ENCODE results near the gene ABCC4.

The ABCC4 gene

DNA sequence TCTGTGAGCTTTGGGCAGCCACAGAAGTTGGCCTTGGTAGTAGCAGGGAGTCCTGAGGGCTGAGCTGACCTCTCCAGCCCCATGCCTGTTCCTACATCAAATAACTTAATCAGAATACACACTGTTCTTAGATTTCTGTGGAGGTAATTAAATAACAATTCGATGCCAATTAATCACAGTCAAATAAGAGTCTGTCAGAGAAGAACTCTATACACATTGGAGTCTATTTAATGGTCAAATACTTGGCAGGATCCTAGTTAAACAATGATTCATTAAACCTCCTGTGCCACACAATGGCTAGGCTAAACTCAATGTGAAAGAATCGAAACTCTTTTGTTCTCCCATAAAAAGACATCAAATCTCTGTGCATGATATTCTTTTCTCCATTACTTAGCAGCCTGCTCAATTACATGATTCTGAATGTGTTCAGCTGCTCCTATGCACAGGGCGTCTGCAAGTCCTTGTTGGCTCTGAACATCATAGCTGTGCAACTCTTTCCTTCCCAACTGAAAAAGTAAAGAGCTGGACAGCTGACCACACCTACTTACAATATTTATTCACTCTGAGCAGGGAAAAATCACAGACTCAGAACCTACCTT, 173.1 kb downstream of the ABCC4 start:
- TF ChIP-seq, protein P1, sequence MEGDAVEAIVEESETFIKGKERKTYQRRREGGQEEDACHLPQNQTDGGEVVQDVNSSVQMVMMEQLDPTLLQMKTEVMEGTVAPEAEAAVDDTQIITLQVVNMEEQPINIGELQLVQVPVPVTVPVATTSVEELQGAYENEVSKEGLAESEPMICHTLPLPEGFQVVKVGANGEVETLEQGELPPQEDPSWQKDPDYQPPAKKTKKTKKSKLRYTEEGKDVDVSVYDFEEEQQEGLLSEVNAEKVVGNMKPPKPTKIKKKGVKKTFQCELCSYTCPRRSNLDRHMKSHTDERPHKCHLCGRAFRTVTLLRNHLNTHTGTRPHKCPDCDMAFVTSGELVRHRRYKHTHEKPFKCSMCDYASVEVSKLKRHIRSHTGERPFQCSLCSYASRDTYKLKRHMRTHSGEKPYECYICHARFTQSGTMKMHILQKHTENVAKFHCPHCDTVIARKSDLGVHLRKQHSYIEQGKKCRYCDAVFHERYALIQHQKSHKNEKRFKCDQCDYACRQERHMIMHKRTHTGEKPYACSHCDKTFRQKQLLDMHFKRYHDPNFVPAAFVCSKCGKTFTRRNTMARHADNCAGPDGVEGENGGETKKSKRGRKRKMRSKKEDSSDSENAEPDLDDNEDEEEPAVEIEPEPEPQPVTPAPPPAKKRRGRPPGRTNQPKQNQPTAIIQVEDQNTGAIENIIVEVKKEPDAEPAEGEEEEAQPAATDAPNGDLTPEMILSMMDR (IDR thresholded peaks at IDR 0.05; ENCODE audit: borderline replicate concordance, insufficient read depth, low read depth, low read length), result no peak

DNA sequence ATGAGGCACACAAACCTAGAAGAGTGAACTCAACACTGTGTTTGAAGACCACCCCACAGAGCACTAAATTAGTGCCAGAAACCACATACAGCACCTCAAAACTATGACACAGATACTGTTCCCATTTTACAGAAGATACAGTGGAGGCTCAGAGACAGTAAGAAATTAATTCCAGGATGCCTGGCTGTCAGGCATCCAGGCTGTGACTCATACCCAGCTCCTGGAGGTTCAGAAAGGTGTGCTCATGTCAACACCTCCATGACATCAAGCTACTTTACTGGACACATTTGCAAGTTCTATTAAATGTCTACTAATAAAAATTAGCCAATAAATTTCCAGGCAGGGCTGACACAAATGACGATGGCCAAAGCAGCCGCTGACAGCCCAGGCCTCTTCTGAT, 176.3 kb downstream of the ABCC4 start:
- TF ChIP-seq, protein P1 (IDR thresholded peaks at IDR 0.05; ENCODE audit: borderline replicate concordance, insufficient read depth, low read depth, low read length), result no peak
- no peak overlapping the region for H3K4me3 ChIP-seq (ENCODE audit: low read depth, low read length)

More for the DNA sequence above, 173.1 kb downstream of the ABCC4 start:
- H3K4me3 ChIP-seq (ENCODE audit: low read depth, low read length), result no peak overlapping the region

DNA sequence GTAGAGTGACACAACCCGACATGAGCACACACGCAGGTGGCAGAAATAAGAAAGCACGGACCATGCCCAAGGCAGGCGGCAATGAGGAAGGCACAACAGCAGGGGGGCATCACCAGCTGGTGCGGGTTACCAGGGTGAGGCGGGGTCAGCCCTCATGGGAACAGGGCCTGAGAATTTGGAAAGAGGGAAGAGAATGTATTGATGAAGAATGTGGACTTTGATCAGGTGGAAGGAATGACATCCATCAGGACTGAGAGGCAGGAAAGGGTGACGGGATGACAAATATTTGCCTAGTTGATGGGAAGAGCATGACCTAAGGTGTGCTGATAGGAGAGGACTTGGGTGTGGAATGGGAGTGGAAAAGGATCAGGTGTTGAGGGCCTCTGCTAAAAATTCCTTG, 177.5 kb downstream of the ABCC4 start:
- no peak overlapping the region for H3K4me3 ChIP-seq (ENCODE audit: low read depth, low read length)
- TF ChIP-seq, protein P1 (IDR thresholded peaks at IDR 0.05; ENCODE audit: borderline replicate concordance, insufficient read depth, low read depth, low read length), result no peak

DNA sequence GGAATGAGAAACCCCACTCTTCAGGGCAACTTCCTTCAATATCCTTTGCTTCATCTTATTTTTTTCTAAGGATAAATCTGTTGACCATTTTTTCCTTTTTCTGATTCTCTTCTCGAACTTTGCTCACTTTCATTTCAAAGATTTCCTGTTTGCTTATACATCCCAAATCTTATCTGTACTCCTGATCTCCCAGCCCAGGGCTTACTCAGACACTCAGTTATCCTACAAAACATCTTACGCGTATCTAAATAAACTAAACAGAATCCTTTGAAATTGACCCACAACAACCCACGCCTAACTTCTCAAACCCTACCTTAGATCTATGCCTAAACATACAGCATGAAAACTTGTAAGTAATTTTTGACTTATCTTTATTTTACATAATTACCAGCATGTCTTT, 179.2 kb downstream of the ABCC4 start:
- TF ChIP-seq, protein P1 (IDR thresholded peaks at IDR 0.05; ENCODE audit: borderline replicate concordance, insufficient read depth, low read depth, low read length), result no peak
- H3K4me3 ChIP-seq (ENCODE audit: low read depth, low read length), result no peak overlapping the region

DNA sequence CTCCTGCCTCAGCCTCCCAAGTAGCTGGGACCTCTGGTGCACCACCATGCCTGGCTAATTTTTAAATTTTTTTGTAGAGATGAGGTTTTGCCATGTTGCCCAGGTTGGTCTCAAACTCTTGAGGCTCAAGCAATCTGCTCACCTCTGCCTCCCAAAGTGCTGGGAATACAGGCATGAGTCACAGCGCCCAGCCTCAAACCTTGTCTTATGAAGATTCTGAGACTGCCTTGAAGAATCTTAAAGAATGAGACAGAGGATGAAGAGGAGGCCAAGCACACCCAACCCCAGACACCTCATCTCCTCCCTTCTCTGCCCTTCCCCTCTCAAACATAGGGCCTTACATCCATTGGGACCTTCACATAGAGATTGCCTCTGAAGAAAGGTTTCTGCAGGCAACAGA, 179.7 kb downstream of the ABCC4 start:
- no peak overlapping the region for H3K4me3 ChIP-seq (ENCODE audit: low read depth, low read length)
- TF ChIP-seq, protein P1 (IDR thresholded peaks at IDR 0.05; ENCODE audit: borderline replicate concordance, insufficient read depth, low read depth, low read length), result no peak

DNA sequence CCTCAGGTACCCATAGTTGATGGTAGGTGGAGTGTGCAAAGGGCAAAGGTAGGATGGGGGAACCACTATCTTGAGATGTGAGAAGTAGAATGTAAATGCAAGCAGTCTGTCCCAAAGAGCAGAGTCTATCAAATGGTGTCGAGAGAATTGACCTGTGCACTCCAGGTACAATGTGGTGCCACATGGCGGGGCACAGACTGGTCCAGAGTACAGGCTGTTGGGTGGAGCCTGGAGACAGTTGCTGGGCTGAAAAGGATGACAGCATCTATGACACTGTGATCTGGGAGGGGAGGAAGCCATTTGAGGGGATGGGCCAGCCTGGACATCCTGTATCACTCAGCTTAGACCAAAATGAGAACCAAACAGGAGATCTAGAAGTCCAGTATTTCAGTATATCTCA, 180.6 kb downstream of the ABCC4 start:
- no peak overlapping the region for H3K4me3 ChIP-seq (ENCODE audit: low read depth, low read length)
- TF ChIP-seq, protein P1 (IDR thresholded peaks at IDR 0.05; ENCODE audit: borderline replicate concordance, insufficient read depth, low read depth, low read length), result no peak

DNA sequence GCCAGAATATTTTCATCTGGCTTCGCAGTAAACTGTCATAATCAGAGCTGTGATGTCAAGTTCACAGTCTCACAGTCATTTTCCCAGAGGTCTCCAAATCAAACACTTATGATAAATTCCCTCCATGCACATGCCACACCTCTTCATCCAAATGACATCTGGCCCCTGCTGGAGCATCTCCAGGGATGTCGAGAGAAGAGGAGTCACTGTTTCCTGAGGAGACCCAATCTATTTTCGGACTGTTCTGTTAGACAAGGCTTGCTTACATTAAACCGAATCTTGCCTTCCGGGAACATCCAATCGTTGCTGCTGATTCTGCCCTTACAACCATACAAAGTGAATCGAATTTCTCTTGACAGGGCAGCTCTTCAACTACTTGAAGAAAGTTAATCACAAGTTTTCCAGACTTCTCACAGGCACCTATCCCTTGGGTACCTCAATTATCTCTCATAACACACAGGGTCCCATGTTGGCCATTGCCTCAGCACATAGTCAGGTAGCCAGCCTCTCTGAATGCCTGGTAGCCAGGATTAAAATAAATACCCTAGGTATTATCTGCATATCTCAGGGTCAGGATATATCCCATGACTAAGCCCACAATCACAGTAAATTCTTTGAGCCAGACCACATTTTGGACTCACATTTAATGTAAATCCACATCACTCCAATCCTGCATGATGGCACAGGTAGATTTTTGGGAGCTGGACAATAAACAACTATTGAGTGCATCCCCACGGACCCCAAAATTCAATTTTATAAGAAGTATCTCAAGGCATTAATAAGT, 182.5 kb downstream of the ABCC4 start:
- no peak overlapping the region for H3K4me3 ChIP-seq (ENCODE audit: low read depth, low read length)
- TF ChIP-seq, protein P1 (IDR thresholded peaks at IDR 0.05; ENCODE audit: borderline replicate concordance, insufficient read depth, low read depth, low read length), result no peak

Measured in GM12875 (cell line).